Measurements from ENCODE around the gene CD52.

The CD52 gene

DNA sequence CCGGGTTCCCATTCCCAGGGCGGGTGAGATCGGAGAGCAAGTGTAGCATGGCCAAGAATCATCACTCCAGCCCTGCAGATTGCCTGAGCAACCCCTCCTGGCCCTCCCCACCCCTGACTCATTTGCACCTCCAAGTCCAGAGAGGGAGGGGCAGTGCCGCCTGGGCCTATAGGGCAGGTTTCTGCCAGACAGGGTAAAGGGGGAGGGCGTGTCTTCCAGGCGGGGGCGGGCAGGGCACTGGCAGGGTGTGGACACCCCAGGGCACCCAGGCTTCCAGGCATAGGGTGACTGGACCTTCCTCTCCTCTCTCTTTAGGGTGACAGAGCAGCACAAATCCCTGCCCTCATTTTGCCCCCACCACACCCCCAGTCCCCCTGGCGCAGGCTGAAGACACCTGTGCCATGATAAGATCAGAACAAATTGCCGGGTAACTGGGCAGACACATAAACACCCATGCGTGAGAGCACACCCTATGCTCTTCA is 39.4 kb downstream of the CD52 start:
- no peak for DNase-seq (ENCODE audit: low read depth)

DNA sequence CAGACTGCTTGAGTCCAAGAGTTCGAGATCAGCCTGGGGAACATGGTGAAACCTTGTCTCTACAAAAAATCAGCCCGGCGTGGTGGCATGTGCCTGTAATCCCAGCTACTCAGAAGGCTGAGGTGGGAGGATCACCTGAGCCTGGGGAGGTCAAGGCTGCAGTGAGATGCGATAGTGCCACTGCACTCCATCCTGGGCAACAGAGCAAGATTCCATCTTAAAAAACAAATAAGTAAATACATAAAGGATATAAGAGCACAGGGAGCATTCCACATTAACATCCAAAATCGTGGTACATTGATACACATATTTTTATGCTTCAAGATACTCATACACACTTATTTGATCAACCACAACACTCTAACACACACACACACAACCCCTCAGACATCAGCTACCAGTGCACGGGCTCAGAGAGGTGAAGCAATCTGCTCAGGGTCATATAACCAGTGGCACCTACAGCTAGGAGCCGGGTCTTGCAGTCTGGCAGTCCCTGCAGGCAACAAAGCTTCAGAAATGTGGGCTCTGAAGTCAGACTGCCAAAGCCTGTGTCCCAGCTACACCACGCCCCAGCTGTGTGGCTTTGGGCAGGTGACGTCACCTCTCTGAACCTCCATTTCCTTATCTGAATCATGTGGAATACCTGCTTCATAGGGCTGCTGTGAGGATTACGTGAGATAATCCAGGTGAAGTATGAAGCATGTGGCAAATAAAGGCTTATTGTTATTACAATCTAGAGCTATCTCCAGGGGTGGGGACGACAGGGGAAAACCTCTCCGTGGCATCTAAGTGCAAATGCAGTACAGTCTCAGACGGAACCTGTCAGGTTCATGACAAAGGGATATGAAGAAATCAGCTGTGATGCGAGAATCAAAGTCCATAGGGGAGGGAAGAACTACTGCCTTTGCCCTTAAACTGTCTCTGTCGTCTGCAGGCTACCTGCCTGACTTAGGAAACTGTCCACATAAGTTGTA is 40.9 kb downstream of the CD52 start:
- DNase-seq (ENCODE audit: low read depth): peak; percentile 61

DNA sequence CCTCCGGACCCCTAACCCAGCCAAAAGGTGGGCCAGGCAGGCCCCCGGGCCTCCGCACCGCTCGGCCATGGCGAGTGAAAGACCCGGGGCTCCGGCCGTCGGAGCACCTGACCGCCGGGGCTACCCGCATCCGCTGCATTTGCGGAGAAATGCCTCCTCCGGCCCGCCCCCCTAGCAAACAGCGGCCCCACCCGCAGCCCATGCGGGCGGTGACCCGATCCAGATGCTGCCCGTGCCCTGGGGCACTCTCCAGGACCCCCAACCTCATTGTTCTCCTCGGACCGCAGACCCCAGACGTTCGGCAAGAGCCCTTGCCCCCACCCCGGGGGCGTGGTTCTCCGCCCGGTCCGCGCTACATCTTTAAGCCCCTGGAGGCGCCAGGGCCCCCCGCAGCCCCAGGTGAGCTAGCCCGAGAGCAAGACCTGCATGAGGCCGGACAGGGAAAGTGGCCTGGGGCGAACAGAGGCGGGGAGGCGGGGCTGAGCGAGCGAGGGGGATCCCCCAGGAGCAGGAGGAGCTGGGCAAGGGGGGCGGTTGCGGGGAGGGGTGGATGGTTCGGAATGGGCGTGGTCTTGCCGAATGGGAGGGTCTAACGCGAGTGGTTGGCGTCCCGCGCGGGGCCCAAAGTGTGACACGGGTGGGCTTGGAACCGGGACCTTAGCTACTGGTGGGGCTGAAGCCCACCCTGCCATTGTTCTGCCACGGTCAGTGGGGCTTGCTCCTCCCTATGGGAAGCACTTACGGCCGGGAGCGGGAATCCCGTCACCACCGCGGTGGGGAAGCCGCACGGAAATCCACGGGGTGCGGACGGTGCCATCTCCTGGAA is 42.4 kb downstream of the CD52 start:
- DNase-seq (ENCODE audit: low read depth): peak; percentile 35

DNA sequence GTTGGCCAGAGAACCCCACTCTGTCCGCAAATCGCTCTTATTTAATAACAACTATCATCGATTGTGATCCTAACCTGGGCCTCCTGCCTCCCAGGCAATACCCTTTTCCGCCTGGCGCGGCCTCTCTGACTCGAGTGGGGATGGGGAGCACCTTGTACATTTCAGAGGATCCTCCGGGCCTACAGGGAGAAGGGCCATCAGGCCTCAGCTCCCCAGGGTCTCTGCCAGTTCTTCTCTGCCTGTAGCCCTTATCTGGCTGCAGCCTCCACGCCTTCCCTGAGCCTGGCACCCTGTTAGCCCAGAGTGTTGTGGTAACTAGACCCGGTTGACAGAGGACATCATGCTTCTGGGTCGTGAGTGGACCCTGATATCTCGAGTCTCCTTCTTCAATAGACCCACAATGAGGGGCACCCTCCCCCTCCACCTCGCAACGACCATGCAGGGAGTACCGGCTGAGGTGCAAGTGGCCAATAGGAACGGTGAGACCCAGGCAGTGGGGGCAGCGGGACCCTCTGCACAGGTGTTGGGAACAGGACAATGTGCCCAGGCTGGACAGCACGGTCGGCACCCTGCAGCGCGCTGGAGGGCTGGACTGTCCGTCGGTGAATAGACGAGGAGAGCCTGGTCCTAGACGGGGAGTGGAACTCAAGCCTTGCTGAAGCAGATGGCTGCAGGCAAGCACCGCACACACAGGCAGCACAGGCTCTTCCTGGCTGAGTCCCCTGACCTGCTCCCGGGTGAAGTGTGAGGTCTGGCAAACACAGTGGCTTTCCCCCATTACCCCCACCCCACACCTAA is 43.2 kb downstream of the CD52 start:
- DNase-seq (ENCODE audit: low read depth): no peak

DNA sequence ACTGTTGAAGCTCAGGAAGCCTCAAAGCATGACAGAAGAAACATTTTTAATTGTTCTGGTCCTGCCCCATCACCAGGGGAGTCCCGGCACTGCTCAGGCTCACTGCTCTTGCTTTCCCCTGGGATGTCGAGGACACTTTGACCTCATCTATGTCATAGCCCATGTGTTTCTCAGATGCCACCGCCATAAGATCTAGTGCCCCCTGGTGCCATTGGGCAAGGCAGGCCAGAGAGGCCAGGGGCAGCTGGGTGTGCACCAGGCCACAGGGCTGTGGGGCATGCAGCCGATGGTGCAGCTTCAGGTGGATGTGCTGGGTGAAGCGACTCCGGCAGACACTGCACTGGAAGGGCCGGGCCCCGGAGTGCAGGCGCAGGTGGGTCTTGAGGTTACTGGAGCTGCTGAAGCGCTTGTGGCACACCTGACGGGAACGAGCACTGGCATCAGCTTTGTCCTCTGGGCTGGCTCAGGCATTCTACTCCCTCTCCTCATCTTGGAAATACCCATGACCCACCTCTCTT is 43.9 kb downstream of the CD52 start:
- DNase-seq (ENCODE audit: low read depth): no peak

DNA sequence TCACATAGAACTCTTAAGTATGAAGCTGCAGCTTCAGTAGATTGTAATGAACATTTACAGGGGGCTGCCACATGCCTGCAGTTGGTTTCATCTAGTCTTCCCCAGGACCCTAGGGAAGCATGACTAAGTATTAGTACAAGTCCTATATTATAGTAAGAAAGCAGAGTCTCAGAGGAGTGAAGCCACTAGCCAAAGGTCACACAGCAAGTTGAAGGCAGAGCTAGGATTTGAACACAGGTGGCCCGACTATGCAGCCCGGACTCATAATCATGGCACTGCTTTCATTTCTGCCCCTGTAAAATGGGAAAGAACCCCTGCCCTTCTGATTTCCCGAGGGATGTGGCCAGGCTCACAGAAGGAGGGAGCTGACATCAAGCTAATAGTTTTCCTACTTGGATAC is 44.6 kb downstream of the CD52 start:
- no peak for DNase-seq (ENCODE audit: low read depth)

DNA sequence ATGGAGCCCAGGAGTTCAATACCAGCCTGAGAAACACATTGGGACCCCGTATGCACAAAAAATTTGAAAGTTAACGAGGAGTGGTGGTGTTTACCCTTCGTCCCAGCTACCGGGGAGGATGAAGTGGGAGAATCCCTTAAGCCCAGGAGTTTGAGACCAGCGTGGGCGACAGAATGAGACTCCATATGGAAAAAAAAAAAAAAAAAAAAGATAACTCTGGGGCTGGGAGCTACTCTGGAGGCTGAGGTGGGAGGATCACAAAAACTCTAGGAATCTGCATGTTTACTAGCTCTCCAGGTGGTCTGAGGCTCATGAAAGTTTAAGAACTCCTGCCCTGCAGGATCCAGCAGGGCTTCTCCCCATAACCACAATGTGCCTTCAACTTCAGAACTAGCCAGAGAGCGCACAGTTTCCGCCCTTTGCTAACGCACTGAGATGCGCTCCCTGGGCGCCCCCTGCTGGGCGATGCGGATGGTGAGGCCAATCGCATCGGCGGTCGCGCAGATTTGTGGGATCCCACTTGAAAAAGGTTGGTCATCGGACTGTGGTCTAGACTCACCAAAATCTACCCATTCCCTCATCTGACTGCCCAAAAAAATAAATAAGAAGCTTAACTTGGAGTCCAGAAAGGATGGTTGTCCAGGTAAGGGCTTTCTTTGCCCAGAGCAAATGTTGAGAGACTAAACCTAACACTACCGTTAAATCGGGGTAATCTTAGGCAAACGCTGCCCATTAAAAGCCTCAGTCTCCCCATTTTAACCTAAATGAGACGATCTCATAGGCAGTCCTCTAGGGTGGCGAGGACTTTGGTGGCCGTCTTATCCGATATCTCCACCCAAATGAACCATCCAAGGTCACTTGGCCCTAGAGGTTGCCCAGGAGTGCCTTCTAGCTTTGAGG is 46.0 kb downstream of the CD52 start:
- DNase-seq (ENCODE audit: low read depth): peak; percentile 74

DNA sequence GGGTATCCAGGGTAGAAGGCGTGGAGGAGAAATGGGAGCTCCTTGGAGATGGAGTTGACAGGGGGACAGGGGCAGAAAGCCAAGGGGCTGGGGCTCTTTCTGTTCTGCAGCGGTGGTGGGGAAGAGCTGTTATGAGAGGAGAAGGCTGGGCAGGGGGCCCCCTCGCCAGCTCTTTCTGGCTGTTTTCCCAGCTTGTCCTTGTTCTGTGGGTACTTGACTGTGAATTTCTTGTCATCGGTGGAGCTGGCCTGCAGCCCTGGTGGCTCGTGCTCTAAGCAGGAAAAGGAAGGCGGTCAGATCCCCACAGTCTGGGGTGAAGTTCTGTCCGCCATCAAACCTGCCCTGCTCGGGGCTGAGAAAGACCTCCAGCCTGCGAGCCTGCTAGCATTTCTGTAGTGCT is 47.2 kb downstream of the CD52 start:
- DNase-seq (ENCODE audit: low read depth): no peak

DNA sequence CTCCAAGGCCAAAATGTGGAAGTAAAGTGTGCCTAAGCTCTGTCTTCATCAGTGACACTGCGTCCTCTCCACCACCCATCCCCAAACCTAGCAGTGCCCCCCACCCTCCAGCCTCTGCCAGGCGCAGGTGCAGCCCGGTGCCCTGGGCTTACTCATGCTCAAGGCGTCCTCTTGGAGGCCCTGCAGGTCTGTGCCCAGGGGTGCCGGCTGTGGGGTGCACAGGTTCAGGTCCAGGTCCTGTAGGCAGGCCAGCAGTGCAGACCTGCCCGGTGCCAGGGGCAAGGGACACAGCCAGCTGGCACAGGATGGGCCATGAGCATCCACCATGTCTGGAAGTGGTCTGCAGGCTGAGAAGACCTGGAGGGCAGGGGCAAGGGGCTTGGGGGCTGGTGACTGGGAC is 49.7 kb downstream of the CD52 start:
- DNase-seq (ENCODE audit: low read depth): no peak

DNA sequence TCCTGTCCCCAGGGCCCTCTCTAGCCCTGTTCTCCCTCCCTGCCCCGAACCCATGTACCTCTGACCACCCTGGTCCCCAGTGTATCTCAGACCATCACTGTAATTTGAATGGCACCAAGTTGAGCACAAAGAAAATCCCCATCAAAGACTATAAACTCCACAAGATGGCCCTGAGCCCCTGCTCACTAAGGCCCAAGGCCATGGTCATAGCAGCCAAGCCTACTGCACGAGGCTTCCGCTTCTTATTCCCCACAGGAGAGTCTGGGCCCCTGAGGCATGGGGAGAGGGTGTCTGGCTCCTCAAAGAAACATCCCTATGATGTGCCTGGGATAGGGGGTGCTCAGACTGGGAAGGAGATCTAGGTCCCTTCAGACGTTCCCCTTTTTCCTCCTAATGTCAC is 50.2 kb downstream of the CD52 start:
- no peak for DNase-seq (ENCODE audit: low read depth)

DNA sequence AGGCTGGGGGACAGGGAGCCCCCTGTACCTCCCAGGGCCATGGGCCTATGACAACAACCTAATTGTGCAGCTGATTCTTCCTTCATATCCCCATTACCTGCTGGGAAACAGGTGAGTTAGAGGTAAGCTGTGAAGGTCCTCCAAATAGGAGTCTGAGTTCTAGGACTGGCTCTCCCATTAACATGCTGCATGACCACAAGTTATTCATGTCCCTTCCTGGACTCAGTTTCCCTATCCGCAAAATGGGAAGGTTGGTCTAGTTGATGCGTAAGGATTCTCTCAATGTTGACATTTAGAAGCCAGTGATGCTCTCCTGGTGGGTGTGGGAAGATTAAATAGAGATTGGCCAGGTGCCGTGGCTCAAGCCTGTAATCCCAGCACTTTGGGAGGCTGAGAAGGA is 50.7 kb downstream of the CD52 start:
- DNase-seq (ENCODE audit: low read depth): no peak

Data from activated T-helper 9 cell treated with anti-CD3 and anti-CD28 coated beads, Interleukin-2, amount 50 U/mL, for 16 hours (primary cell).